GM21526 (cell line): Measurements from ENCODE around the gene CNTNAP2.
"Not testable (repeated sequence)": the region's sequence is repeated elsewhere in the genome, so short reads cannot be mapped to it uniquely, and the experiment has no call there.

ENCODE experiments used
- ATAC-seq: cut with Tn5 transposase; IDR thresholded peaks from one replicate; pipeline ENCODE4 v1.9.1; 2021; ENCODE audit warnings: moderate library complexity; ENCODE audit not compliant: unreplicated experiment, low FRiP score

The CNTNAP2 gene

GRCh38 chr7:146858690-146859089, 742.1 kb downstream of the CNTNAP2 start:
- ATAC-seq: no peak

GRCh38 chr7:146861701-146862100, 745.1 kb downstream of the CNTNAP2 start:
- ATAC-seq: no peak

GRCh38 chr7:146862415-146862814, 745.8 kb downstream of the CNTNAP2 start:
- ATAC-seq: no peak

- ATAC-seq: no peak
Observed at GRCh38 chr7:146864644-146865043, 748.0 kb downstream of the CNTNAP2 start.

GRCh38 chr7:146865696-146866095, 749.1 kb downstream of the CNTNAP2 start:
- no peak for ATAC-seq

GRCh38 chr7:146874722-146875121, 758.1 kb downstream of the CNTNAP2 start:
- ATAC-seq: no peak

GRCh38 chr7:146875237-146875785, 758.7 kb downstream of the CNTNAP2 start:
- ATAC-seq: no peak

- ATAC-seq: no peak
Observed at GRCh38 chr7:146875981-146876380, 759.4 kb downstream of the CNTNAP2 start.

GRCh38 chr7:146876411-146876810, 759.8 kb downstream of the CNTNAP2 start:
- ATAC-seq: no peak

GRCh38 chr7:146878901-146879300, 762.3 kb downstream of the CNTNAP2 start:
- no peak for ATAC-seq

GRCh38 chr7:146885231-146885630, 768.6 kb downstream of the CNTNAP2 start:
- no peak for ATAC-seq

GRCh38 chr7:146889806-146890555, 773.4 kb downstream of the CNTNAP2 start:
- no peak for ATAC-seq

- no peak for ATAC-seq
Observed at GRCh38 chr7:146892151-146892550, 775.5 kb downstream of the CNTNAP2 start.

- ATAC-seq: no peak
Observed at GRCh38 chr7:146894927-146895326, 778.3 kb downstream of the CNTNAP2 start.

- no peak for ATAC-seq
Observed at GRCh38 chr7:146902266-146902665, 785.7 kb downstream of the CNTNAP2 start.

GRCh38 chr7:146902728-146903127, 786.1 kb downstream of the CNTNAP2 start:
- ATAC-seq: no peak

GRCh38 chr7:146905746-146906145, 789.1 kb downstream of the CNTNAP2 start:
- not testable (repeated sequence) for ATAC-seq

GRCh38 chr7:146922782-146923181, 806.2 kb downstream of the CNTNAP2 start:
- ATAC-seq: no peak

GRCh38 chr7:146926841-146927240, 810.2 kb downstream of the CNTNAP2 start:
- no peak for ATAC-seq

GRCh38 chr7:146937836-146938235, 821.2 kb downstream of the CNTNAP2 start:
- no peak for ATAC-seq

GRCh38 chr7:146943483-146943882, 826.9 kb downstream of the CNTNAP2 start:
- no peak for ATAC-seq

GRCh38 chr7:146948703-146949102, 832.1 kb downstream of the CNTNAP2 start:
- no peak for ATAC-seq
